SK-N-SH treated with all-trans-retinoic acid at 6 μM for 48 hours (cell line): Measurements from ENCODE around the gene DHPS.
"Not testable (repeated sequence)": the region's sequence is repeated elsewhere in the genome, so short reads cannot be mapped to it uniquely, and the experiment has no call there.

Experiments
- ATAC-seq: fragments of 200-7000 bp; cut with Tn5 transposase; 3 replicates; pipeline ENCODE4 v1.9.1; 2020; ENCODE audit warnings: mild to moderate bottlenecking, moderate library complexity
- BACH2 ChIP-seq: fragments of 250-450 bp; sonication (Bioruptor Pico); IDR thresholded peaks from 2 replicates; pipeline ENCODE4 v1.9.0; 2021; ENCODE audit warnings: mild to moderate bottlenecking, borderline replicate concordance
- CREB5 ChIP-seq: fragments of 250-450 bp; sonication (Bioruptor Pico); IDR thresholded peaks from 2 replicates; pipeline ENCODE4 v1.5.1; 2020; ENCODE audit warnings: low read depth, mild to moderate bottlenecking, moderate library complexity
- CSDC2 ChIP-seq: fragments of 250-450 bp; sonication (Bioruptor Pico); IDR thresholded peaks from 2 replicates; pipeline ENCODE4 v1.5.0; 2020; ENCODE audit warnings: mild to moderate bottlenecking, moderate library complexity
- CSRNP3 ChIP-seq: fragments of 250-450 bp; sonication (Bioruptor Pico); IDR thresholded peaks from 2 replicates; pipeline ENCODE4 v1.5.1; 2021; ENCODE audit warnings: mild to moderate bottlenecking, moderate library complexity
- ESRRG ChIP-seq: fragments of 250-450 bp; sonication (Bioruptor Pico); IDR thresholded peaks from 2 replicates; pipeline ENCODE4 v1.6.1; 2021; ENCODE audit warnings: mild to moderate bottlenecking
- GLIS3 ChIP-seq: fragments of 250-450 bp; sonication (Bioruptor Pico); IDR thresholded peaks from 2 replicates; pipeline ENCODE4 v1.5.0; 2020; ENCODE audit warnings: mild to moderate bottlenecking, moderate library complexity
- ISL1 ChIP-seq: fragments of 250-450 bp; sonication (Bioruptor Pico); IDR thresholded peaks from 2 replicates; pipeline ENCODE4 v2.1.2; 2022; ENCODE audit warnings: mild to moderate bottlenecking, moderate library complexity
- OSR1 ChIP-seq: fragments of 250-450 bp; sonication (Bioruptor Pico); IDR thresholded peaks from 2 replicates; pipeline ENCODE4 v1.8.0; 2022; ENCODE audit warnings: moderate library complexity, mild to moderate bottlenecking, inconsistent platforms
- PATZ1 ChIP-seq: fragments of 250-450 bp; sonication (Bioruptor Pico); IDR thresholded peaks from 2 replicates; pipeline ENCODE4 v1.8.0; 2020; ENCODE audit warnings: mild to moderate bottlenecking, moderate library complexity, borderline replicate concordance
- POU6F1 ChIP-seq: fragments of 250-450 bp; sonication (Bioruptor Pico); IDR thresholded peaks from 2 replicates; pipeline ENCODE4 v1.8.0; 2021; ENCODE audit warnings: low read depth, mild to moderate bottlenecking, moderate library complexity, borderline replicate concordance
- PPARA ChIP-seq: fragments of 250-450 bp; sonication (Bioruptor Pico); IDR thresholded peaks from 2 replicates; pipeline ENCODE4 v1.5.0; 2020; ENCODE audit warnings: mild to moderate bottlenecking, borderline replicate concordance
- RARB ChIP-seq: fragments of 250-450 bp; sonication (Bioruptor Pico); IDR thresholded peaks from 2 replicates; pipeline ENCODE4 v1.8.0; 2021; ENCODE audit warnings: mild to moderate bottlenecking, moderate library complexity
- TCF4 ChIP-seq: fragments of 250-450 bp; sonication (Bioruptor Pico); IDR thresholded peaks from 2 replicates; pipeline ENCODE4 v1.8.0; 2021; ENCODE audit warnings: mild to moderate bottlenecking, moderate library complexity, borderline replicate concordance
- TSHZ2 ChIP-seq: fragments of 250-450 bp; sonication (Bioruptor Pico); IDR thresholded peaks from 2 replicates; pipeline ENCODE4 v1.5.0; 2020; ENCODE audit warnings: mild to moderate bottlenecking, moderate library complexity
- ZFP3 ChIP-seq: fragments of 250-450 bp; sonication (Bioruptor Pico); IDR thresholded peaks from 2 replicates; pipeline ENCODE4 v1.5.0; 2020; ENCODE audit warnings: mild to moderate bottlenecking, moderate library complexity

The DHPS gene

GRCh38 chr19:12680034-12680433, 1.6 kb downstream of the DHPS start (continued):
- TF ChIP-seq PPARA (CRISPR knock-in tag) (no peak), GLIS3 (CRISPR knock-in tag) (no peak), ISL1 (CRISPR knock-in tag) (no peak), TCF4 (CRISPR knock-in tag) (no peak)
- TF ChIP-seq, all 23 proteins: peak for 0

GRCh38 chr19:12678039-12678438, 3.6 kb downstream of the DHPS start:
- ATAC-seq, result not testable (repeated sequence)

- no peak for TF ChIP-seq ZFP3 (CRISPR knock-in tag)
- TF ChIP-seq BACH2 (CRISPR knock-in tag), result no peak
- no peak for TF ChIP-seq CSRNP3
- no peak for TF ChIP-seq POU6F1 (CRISPR knock-in tag)
- no peak for TF ChIP-seq PATZ1
- no peak for TF ChIP-seq PPARA (CRISPR knock-in tag)
- no peak for TF ChIP-seq ISL1 (CRISPR knock-in tag)
- TF ChIP-seq CSDC2 (CRISPR knock-in tag), result no peak
- no peak for ATAC-seq
Measured at GRCh38 chr19:12676928-12677327, 4.8 kb downstream of the DHPS start.

GRCh38 chr19:12676384-12676792, 5.3 kb downstream of the DHPS start:
- ATAC-seq, result peak; percentile 67
- TF ChIP-seq RARB (CRISPR knock-in tag) (no peak), ZFP3 (CRISPR knock-in tag) (no peak), BACH2 (CRISPR knock-in tag) (no peak), ESRRG (CRISPR knock-in tag) (no peak), POU6F1 (CRISPR knock-in tag) (no peak), TCF4 (CRISPR knock-in tag) (no peak), CSDC2 (CRISPR knock-in tag) (no peak), OSR1 (CRISPR knock-in tag) (no peak), CSRNP3 (no peak), GLIS3 (CRISPR knock-in tag) (no peak)

- TF ChIP-seq TCF4 (CRISPR knock-in tag) (no peak), OSR1 (CRISPR knock-in tag) (no peak), CREB5 (CRISPR knock-in tag) (no peak), ZFP3 (CRISPR knock-in tag) (no peak), BACH2 (CRISPR knock-in tag) (no peak), TSHZ2 (CRISPR knock-in tag) (no peak)
- TF ChIP-seq, all 23 proteins: peak for 0
- ATAC-seq, result no peak
Measured at GRCh38 chr19:12675940-12676339, 5.7 kb downstream of the DHPS start.
